ENCODE data around the gene CISTR.

DNA sequence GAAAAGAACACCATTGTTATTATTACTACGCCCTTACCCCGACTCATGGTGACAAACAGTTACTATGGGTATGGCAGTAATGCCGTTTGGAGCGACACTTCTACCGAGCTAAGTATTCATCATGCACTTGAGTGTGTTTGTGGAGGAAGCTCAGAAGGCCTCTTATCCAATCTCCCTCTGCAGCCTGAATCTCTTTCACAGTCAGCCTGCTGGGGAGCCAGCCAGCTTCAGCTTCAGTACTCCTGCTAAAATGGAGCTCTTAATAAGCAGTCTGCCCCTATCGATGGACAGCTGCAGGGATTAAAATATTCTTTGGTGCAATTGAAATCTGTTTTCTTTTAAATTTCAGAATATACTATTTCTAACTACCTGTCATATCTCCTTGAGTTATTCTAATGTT lies 51.2 kb downstream of the CISTR start:
- TF ChIP-seq ATF2 (tag by site-specific recombination; IDR thresholded peaks at IDR 0.05; ENCODE audit: low read depth) (no peak), KLF1 (tag by site-specific recombination; IDR thresholded peaks at IDR 0.05) (no peak), KLF10 (tag by site-specific recombination; IDR thresholded peaks at IDR 0.05) (no peak), BCL11A (tag by site-specific recombination; IDR thresholded peaks at IDR 0.05; ENCODE audit: low read depth) (no peak), SP2 (tag by site-specific recombination; IDR thresholded peaks at IDR 0.05) (no peak), ZNF157 (tag by site-specific recombination; IDR thresholded peaks at IDR 0.05) (no peak), MEIS1 (CRISPR knock-in tag; IDR thresholded peaks at IDR 0.05; ENCODE audit: borderline replicate concordance) (no peak), ZSCAN23 (tag by site-specific recombination; IDR thresholded peaks at IDR 0.05) (no peak), ZNF404 (tag by site-specific recombination; IDR thresholded peaks at IDR 0.05) (no peak), GLI2 (tag by site-specific recombination; IDR thresholded peaks at IDR 0.05; ENCODE audit: borderline replicate concordance, low read depth) (no peak)
- TF ChIP-seq, protein P1, sequence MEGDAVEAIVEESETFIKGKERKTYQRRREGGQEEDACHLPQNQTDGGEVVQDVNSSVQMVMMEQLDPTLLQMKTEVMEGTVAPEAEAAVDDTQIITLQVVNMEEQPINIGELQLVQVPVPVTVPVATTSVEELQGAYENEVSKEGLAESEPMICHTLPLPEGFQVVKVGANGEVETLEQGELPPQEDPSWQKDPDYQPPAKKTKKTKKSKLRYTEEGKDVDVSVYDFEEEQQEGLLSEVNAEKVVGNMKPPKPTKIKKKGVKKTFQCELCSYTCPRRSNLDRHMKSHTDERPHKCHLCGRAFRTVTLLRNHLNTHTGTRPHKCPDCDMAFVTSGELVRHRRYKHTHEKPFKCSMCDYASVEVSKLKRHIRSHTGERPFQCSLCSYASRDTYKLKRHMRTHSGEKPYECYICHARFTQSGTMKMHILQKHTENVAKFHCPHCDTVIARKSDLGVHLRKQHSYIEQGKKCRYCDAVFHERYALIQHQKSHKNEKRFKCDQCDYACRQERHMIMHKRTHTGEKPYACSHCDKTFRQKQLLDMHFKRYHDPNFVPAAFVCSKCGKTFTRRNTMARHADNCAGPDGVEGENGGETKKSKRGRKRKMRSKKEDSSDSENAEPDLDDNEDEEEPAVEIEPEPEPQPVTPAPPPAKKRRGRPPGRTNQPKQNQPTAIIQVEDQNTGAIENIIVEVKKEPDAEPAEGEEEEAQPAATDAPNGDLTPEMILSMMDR (tag by site-specific recombination; IDR thresholded peaks at IDR 0.05), result 0 out of 2 replicates have a peak, but pooled peaks have one; percentile 9
- TF ChIP-seq, protein P2, sequence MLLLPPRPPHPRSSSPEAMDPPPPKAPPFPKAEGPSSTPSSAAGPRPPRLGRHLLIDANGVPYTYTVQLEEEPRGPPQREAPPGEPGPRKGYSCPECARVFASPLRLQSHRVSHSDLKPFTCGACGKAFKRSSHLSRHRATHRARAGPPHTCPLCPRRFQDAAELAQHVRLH (tag by site-specific recombination; IDR thresholded peaks at IDR 0.05), result no peak
- TF ChIP-seq, protein P3, sequence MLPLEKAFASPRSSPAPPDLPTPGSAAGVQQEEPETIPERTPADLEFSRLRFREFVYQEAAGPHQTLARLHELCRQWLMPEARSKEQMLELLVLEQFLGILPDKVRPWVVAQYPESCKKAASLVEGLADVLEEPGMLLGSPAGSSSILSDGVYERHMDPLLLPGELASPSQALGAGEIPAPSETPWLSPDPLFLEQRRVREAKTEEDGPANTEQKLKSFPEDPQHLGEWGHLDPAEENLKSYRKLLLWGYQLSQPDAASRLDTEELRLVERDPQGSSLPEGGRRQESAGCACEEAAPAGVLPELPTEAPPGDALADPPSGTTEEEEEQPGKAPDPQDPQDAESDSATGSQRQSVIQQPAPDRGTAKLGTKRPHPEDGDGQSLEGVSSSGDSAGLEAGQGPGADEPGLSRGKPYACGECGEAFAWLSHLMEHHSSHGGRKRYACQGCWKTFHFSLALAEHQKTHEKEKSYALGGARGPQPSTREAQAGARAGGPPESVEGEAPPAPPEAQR (tag by site-specific recombination; IDR thresholded peaks at IDR 0.05), result no peak
- TF ChIP-seq, protein P4, sequence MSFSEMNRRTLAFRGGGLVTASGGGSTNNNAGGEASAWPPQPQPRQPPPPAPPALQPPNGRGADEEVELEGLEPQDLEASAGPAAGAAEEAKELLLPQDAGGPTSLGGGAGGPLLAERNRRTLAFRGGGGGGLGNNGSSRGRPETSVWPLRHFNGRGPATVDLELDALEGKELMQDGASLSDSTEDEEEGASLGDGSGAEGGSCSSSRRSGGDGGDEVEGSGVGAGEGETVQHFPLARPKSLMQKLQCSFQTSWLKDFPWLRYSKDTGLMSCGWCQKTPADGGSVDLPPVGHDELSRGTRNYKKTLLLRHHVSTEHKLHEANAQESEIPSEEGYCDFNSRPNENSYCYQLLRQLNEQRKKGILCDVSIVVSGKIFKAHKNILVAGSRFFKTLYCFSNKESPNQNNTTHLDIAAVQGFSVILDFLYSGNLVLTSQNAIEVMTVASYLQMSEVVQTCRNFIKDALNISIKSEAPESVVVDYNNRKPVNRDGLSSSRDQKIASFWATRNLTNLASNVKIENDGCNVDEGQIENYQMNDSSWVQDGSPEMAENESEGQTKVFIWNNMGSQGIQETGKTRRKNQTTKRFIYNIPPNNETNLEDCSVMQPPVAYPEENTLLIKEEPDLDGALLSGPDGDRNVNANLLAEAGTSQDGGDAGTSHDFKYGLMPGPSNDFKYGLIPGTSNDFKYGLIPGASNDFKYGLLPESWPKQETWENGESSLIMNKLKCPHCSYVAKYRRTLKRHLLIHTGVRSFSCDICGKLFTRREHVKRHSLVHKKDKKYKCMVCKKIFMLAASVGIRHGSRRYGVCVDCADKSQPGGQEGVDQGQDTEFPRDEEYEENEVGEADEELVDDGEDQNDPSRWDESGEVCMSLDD (tag by site-specific recombination; IDR thresholded peaks at IDR 0.05), result no peak

Measured in HEK293 (cell line).